T-helper 2 cell treated with Interferon-gamma antibody and Interleukin-4, amounts not matched to agents 100 ng/mL and 5 ng/mL, for 36 hours (primary cell): ENCODE data around the gene CERKL. TPM values are rescaled to one million over a fixed set of nuclear protein-coding genes. Genes with fewer than 3 reads are reported as not detected.
"Not testable (repeated sequence)": the region's sequence is repeated elsewhere in the genome, so short reads cannot be mapped to it uniquely, and the experiment has no call there.

Experiments
- intact Hi-C: fragments of 100-400 bp; cut with micrococcal nuclease; formaldehyde crosslinking; loops from one replicate; pipeline ENCODE4 v1.15.1; 2023
- total RNA-seq: library from RNA; stranded (reverse); gene quantifications from 2 replicates; pipeline ENCODE4 v1.2.3, GENCODE V29; 2022

The CERKL gene, protein sequence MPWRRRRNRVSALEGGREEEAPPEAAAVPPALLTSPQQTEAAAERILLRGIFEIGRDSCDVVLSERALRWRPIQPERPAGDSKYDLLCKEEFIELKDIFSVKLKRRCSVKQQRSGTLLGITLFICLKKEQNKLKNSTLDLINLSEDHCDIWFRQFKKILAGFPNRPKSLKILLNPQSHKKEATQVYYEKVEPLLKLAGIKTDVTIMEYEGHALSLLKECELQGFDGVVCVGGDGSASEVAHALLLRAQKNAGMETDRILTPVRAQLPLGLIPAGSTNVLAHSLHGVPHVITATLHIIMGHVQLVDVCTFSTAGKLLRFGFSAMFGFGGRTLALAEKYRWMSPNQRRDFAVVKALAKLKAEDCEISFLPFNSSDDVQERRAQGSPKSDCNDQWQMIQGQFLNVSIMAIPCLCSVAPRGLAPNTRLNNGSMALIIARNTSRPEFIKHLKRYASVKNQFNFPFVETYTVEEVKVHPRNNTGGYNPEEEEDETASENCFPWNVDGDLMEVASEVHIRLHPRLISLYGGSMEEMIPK
- total RNA-seq, result 0.07 TPM in 1 of 2 replicates, not detected in the other

DNA sequence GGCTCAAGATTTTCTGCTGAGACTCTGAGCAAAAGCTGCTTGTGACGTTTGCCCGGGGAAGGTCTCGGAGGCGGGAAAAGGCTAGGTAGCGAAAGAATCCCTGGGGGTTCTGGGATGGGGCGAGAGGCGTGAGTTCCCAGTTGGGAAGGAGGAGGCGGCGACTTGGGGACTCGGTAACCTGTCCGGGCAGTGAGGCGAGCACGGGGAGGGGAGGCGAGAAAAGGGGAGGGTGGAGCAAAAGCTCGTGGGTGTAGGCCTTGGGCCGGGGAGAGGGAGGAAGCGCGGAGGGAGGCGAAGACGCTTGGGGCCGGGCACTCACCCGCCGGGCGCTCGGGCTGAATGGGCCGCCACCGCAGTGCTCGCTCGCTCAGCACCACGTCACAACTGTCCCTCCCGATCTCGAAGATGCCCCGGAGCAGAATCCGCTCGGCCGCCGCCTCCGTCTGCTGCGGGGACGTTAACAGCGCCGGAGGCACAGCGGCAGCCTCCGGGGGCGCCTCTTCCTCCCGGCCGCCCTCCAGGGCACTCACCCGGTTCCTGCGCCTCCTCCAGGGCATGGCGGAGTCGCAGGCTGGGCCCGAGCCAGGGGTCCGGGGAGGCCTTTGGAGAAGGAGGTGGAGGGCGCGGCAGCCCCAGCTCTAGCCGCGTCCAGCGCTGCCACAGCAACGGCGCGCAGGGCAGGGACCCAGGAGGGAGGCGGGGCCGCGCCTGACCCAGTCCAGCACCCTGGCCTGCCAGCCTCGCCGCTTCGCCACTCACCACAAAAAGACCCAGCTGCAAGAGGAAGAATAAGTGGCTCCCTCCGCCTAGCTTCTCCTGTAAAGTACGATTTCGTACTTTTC lies at the start of gene CERKL:
CERKL (minus strand) TSS at position 656 of the 842 bp plus-strand sequence; CDS start at position 557, 99 bp downstream.
- intact Hi-C loops, result loop anchor here (5.0 kb wide), 1 partner anchor 69 kb away; no protein-coding TSS in a partner anchor

DNA sequence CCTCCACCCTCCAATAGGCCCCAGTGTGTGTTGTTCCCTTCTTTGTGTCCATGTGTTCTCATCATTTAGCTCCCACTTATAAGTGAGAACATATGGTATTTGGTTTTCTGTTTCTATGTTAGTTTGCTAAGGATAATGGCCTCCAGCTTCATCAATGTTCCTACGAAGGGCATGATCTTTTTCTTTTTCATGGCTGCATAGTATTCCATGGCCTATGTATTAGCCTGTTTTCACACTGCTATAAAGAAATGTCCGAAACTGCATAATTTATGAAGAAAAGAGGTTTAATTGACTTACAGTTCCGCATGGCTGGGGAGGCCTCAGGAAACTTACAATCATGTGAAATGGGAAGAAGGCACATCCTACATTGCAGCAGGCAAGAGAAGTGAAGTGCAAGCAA lies 45.6 kb upstream of the CERKL start:
- intact Hi-C loops, result not testable (repeated sequence)

DNA sequence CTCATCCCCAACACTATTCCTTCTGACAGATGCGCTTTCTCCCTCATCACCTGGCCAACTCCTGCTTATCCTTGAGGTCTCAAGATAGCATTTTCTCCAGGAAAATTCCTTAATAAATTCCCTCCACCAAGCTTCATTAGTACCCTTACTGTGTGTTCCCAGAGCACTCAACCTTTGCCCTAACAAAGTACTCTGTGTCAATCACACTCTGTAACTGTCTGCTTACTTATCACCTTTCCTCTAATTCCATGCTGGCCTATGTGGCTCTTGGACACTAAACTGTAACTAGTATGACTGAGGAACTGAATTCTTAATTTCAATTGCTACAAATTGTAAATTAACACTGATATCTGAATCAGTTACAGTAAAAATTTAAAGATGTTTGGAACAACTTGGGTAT lies 41.3 kb upstream of the CERKL start:
- intact Hi-C loops, result no loop called here

DNA sequence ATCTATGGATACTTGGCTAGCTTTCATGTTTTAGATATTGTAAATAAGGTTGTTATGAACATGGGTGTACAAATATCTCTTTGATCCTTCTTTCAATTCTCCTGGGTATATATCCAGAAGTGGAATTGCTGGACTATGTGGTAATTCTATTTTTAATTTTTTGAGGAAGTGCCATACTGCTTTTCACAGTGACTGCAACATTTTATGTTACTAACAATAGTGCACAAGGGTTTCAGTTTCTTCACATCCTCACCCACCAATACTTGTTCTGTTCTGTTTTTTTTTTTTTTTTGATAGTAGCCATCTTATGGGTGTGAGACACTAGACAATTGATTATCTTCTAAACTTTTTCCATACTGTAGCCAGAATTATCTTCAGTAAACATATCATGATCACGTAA lies 40.7 kb upstream of the CERKL start:
- intact Hi-C loops, result no loop called here

DNA sequence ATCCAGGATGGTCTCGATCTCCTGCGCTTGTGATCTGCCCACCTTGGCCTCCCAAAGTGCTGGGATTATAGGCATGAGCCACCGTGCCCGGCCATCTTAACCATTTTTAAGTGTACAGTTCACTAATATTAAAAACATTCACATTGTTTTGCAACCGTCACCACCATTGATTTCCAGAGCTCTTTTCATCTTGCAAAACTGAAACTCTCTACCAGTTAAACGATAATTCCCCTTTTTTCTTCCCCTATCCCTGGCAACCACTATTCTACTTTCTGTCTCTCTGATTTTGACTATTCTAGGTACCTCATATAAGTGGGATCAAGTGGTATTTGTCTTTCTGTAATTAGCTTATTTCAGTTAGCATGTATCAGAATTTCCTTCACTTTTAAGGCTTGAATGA lies 40.2 kb upstream of the CERKL start:
- intact Hi-C loops, result no loop called here

DNA sequence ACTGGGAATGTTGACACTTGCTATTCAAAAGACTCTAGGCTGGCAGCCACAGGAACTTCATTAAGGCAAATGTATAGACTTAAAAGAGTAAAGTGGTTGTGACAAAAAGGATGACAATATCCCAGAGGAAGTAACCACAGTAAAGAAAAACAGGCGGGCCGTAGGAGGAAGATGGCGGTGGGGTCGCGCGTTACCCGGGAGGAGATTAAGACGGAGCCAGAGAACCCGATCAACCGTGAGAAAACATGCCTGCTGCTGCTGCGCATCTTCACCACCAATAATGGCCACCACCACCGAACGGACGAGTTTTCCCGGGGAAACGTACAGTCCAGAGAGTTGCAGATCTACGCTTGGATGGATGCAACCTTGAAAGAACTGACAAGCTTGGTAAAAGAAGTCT lies 37.4 kb upstream of the CERKL start:
- intact Hi-C loops, result no loop called here

DNA sequence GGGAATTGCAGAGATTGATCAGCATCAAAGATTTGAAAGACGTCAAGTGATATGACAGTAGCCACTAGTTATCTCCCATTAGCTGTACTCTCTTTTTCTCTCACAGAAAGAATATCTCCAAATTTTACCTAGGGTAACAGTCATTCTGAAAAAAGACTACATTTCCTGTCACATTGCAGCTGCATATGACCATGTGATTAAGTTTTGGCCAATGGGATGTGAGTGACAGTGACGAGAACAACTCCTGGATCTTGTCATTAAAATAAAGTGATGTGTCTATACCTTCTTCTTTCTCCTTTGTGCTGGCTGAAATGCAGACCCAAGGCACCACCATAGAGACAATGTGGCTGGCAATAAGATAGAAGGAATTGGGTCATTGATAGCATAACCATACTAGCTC lies 34.0 kb upstream of the CERKL start:
- intact Hi-C loops, result no loop called here

DNA sequence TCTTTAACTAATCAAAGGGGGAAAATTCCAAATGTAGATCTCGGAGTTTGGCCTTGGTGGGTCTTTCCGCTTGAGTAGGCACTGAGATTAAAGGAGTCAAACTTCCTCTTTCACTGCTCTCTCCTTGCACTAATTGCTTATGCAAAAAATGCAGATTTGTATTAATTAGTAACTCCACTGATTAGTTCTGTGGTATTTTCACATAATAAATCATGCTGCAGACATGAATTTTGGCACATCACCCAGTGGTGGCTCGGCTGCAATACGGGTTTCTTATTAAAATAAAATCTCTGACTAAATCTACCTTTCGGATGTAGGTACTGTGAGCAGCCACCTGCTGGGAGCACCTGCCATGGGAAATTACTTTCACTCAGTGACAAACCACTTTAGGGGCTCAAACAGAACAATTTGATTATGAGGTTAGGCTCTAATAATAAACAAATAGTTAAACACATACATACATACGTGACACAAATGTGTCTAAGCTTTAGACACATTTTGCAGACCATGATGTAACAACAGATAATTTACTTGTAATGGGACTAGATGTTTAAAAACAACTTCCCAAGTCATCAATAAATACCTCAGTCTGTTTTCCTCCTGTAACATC lies 29.8 kb upstream of the CERKL start:
- intact Hi-C loops, result no loop called here

DNA sequence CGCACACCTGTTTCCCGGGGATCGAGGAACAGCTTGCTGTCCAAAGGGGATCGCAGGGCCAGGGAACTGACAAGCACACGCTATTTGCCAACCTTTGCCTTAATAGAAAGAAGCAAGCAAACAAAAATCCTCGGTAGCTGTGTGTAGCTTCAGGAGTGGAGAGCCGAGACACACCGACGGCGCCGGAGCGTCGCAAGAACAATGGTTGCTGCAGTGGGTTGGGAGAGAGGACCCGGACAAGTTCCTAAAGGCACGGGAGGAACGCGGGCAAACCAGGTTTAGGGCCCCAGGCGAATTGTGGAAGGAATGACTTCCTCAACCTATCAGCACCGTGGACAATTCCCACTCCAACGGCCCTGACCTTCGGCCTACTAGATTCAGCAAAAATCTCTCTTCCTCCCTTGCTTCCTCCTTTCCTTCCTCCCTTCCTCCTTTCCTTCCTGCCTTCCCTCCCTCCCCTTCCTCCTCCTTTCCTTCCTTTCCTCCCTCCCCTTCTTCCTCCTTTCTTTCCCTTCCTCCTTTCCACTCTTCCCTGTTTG lies 28.3 kb upstream of the CERKL start:
- intact Hi-C loops, result no loop called here

DNA sequence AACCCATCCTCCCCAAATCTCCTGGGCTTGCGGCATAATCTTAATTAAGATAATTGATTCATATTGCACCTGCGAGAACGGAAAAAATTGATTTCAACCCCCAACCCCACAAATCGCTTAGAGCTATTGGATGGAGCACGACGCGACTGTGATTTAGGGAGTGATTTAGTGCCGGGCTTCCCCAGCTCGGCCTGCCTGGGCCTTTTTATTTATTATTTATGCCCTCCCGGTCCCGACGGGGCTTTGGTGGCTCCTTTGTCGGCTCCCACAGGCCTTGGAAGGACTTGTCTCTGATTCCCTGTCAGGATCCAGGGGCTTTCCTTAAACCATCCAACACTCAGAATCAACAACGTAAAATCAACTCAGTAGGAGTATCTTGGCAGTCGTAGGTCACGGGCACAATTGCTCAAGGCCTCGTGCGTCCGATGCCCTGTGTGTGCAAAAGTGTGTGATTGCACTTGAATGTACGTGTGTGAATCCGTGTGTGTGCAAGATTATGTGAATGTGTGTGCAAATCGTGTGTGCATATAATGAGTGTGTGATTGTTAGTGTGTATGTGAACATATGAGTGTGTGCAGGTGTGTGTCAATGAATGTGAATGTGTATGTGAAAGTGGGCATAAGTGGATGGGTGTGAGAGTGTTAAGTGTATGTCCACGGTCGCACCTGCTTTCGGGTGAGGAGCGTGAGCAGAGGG lies 27.7 kb upstream of the CERKL start:
- intact Hi-C loops, result no loop called here

DNA sequence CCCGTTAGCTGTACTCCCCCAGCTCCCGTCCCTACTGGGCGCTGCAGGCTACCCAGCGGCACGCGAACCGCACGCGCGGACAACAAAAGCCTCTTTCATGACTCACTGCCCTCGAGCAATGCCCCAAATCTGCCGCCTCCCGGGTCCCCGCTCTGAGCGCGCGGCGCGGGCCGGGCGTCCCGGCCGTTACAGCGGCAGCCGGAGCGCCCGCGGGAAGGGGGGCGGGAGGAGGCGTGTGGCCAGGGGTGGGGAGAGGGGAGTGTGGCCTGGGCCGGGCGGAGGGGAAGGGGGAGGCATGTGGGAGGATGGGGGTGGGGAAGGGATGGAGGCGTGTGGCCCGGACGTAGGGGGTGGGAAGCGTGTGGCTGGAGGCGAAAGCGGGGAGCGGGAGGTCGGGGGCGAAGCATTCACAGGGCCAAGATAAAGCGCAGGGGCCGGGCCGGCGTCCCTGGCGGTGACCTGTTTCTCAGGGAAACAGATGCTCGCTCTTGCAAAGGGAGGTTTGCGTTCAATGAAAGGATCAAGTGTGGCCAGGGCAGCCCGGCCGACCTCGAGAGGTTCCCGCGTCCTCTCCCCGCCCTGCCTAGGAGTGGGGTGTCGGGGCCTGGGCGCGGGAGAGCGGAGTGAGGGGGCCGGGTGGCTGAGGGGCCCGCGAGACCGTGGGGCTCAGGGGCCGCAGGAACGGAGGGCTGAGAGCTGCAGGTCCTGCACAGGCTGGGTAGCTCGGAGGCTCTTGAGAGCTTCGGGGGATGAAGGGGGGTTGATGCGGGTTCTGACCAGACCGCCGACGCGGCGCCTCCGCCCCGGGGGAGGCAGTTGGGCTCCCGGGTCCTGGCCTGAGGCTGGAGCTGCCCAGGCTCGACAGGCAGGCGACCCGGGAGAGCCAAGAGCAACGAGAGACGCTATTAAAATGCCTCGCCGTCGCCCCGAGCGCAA lies 26.9 kb upstream of the CERKL start:
- intact Hi-C loops, result no loop called here

DNA sequence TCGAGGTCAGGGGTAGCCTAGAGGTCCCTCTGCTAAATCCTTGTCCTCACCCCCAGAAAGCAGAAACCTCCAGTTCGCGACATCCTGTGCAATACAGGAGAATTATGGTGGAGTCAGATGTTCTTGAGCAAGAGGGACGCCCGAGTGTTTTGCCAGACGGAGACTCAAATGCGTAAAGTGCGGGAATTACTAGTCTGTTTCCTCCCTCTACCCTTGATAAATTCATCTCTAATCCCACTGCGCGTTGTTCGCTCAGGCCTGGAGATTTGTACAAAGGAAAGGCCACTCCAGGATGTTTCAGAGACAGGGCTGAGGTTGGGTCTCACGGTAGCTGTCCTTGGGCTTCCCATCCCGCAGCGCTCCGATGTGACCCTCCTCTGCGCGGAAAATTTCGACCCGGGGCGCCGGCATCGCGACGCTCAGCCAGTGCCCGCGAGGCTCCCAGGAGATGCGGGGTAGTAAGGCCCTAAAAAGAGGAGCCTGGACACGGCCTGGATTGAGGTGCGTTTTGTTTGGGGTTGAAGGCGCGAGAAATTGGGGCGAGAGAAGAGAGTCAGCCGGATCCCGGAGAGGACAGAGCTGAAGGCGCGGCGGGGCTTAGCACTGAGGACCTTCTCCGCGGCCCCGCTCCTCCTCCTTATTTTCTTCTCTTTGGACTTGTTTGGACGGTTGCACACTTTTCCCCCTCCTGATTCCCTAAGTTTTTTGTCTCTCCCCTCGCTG lies 26.1 kb upstream of the CERKL start:
- intact Hi-C loops, result no loop called here

DNA sequence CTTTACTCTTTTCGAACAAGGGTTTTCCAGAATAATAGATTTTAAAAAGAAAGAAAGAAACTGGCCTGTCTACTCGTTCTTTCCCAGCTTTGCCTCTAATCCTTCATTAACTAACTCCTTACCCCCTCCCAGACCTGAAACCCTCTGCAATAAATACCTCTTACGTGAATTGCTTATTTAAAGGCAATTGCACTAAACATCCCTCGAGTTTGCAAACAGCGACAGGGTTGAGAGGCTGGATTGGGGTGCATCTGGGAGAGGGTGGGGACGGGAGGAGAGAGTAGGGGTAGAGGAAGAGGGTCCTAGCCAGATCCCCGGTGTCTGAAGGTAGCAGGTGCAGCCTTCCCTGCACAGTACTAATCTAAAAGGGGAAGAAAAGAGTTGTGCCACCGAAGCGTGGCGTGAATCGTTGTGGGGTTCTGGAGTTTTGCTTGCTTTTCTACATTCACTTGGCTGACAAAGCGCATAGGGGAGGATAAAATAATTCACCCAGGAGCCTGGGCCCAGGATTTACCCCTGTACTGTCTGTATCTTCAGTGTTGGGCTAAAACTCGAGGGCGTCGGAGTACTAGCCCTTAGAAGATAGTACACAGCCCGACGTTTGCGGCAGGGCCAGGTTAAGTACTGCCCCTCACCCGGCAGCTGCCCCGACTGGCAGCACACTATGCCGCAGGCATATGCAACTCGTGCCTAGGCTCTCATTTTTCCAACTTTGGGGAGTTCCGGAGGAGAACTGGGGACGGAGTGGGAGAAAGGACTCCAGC lies 25.3 kb upstream of the CERKL start:
- intact Hi-C loops, result no loop called here

DNA sequence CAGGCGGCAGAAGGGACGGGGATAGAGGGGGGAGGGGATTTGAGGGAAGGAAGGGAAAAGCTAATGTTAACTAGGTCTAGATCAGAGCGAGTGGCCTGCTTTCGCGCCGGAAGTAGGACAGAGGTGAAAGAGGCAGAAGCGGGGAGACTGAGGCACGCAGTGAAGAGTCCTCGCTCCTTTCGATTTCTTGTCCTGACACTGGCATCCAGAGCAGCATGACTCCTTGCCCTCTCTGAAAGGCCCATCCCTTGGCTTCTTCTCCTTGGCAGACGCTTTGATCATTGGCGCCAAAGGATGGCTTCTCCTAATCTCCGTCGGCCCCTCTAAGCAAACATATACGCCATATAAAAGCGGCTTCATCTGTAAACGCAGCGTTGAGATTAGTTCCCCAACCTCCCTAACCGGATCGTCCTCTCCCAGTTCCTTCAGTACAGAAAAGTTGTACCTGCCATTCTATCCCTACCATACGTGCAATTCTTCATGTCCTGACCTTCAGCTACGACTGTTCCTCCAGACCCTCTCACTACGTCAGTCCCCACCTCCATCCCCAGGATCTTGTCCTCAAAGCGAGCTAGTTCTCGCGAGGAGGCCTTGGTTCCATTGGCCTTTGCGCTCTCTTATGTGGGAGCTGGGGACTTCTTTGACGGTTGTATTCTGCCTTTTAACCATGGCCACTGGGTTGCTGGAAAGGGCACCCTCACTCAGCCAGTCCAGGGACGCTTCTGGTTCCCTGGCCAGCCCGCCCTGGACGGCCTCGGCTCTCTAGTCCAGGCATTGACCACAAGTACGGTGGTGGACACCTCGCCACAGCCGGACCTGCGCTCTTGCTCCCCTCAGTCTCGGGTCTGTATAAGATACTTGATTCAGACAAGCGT lies 24.3 kb upstream of the CERKL start:
- intact Hi-C loops, result no loop called here

DNA sequence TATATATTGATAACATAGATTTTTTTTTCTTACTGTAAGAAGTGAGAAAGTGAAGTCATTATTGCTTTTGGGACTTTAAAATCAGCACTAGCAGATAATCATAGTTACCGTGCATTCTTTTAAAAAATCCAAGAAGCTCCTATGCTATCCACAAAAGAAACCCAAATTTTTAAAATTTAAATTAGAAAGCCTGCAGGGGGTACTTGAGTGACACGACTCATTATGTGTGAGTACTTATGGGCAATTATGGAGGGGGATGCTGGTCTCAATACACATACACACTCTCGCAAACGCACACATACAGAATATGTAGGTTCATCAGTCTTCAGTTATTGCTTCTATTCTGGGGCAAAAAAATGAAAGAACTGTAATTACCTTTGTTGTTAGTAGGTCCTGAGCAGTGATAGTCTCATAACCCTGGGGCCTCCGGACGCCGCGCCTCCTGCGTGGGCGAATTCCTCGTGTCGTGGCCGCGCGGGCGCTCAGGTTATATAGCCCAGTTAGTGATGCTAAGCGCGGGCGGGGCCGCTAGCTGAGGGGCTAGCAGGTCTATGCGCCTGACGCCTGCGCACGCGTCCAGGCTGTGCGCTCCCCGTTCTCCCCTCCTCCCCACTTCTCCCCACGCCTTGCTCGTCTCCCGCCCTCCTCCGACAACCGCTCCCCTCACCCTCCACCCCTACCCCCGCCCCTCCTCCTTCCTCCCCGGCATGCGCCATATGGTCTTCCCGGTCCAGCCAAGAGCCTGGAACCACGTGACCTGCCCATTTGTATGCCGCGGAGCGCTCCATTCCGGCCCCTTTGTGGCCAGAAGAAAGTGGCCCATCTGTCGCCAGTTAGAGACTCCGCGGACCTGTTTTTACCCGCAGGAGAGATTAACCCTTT lies 23.4 kb upstream of the CERKL start, which contains the start of gene NEUROD1:
NEUROD1 (minus strand) TSS at position 463 of the 882 bp plus-strand sequence. CDS start 1,657 bp downstream, outside the sequence.
- intact Hi-C loops, result no loop called here

DNA sequence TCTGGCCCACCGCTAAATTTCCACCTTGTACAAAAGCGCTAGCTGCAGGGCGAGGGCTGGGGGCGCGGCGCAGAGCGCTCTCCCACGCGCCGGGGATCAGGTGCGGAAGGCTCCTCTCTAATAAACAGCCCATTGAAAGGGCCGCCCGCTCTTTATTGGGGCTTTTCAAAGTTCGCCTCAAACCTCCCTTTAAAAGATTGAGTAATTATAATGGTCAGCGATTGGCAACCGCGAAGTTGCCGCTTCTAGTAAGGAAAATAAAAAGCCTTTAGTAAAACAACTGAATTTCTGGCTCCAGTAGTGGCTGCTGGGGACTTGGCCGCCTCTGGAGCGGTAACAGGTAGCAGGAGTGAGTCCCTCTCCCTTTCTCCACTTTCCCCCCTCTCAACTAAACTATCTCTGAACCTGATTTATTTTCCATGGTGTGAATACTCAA lies 22.7 kb upstream of the CERKL start:
- intact Hi-C loops, result loop anchor here (5.0 kb wide), 1 partner anchor 107 kb away; no protein-coding TSS in a partner anchor
